Head of caudate nucleus (tissue), 42 donors: Measurements from ENCODE around the gene PNMA6F.
"Not testable (repeated sequence)": the region's sequence is repeated elsewhere in the genome, so short reads cannot be mapped to it uniquely, and the experiment has no call there.

ENCODE experiments used
- DNase-seq, 42 donors: peaks; one replicate each; pipeline versions ENCODE4 v3.0.0 to v3.0.0-alpha.2; 2020 to 2021; ENCODE audit warnings: mixed read lengths in 7 of 42
- intact Hi-C: fragments of 100-400 bp; cut with DNase I; formaldehyde crosslinking; loops from one replicate; pipeline ENCODE4 v1.15.0; 2022

Gene PNMA6F

GRCh38 chrX:153336988-153337387 lies 15.4 kb upstream of the PNMA6F start:
- no peak for DNase-seq
- intact Hi-C loops = no loop called here

GRCh38 chrX:153336121-153336894 lies 14.7 kb upstream of the PNMA6F start:
- intact Hi-C loops = no loop called here
- peak in 1 of 42 donors; percentile 9 for DNase-seq

DNA sequence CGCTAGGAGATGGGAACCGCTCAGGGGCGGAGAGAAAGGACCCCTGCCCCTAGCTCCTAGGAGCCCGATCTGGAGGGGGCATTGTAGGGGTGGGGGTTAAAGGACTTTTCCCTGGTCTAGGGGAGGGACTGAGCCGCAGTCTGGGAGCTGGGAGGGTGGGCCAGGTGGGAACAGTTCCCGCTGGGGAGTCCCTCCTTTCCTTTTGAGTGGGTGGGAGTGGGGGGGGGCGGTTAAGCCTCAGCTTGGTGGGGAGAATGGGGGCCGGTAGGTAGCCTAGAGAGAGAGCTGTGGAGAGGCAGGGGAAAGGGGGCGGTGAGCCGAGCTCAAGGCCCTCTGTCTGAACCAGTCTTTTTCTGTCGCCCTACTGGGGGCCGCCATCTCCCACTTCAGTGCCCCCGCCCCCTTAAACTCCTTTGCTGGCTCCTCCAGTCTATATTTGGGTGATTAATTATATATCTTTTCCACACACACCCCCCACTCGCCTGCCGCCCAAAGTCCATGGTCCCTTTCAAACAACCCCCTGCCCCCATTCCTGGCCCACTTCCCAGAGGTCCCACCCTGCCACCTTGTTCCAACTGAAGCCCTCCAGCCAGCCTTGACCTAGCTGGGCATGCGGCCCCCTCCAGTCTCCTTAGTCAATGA lies 13.2 kb upstream of the PNMA6F start:
- peak in 1 of 42 donors; percentile 25 for DNase-seq
- intact Hi-C loops = no loop called here

GRCh38 chrX:153333821-153334653 lies 12.5 kb upstream of the PNMA6F start, which contains the start of gene ZNF275:
Gene ZNF275, plus strand, starts transcription at chrX:153334153. Its CDS starts 2,527 bp downstream, at chrX:153336680.
- DNase-seq = peak; percentile 34 to 90 (median 80)
- intact Hi-C loops = no loop called here

- intact Hi-C loops = no loop called here
These were observed 11.7 kb upstream of the PNMA6F start for GRCh38 chrX:153333266-153333665.

GRCh38 chrX:153327561-153327960 lies 6.0 kb upstream of the PNMA6F start:
- no peak for DNase-seq
- intact Hi-C loops = no loop called here

More at GRCh38 chrX:153333266-153333665, 11.7 kb upstream of the PNMA6F start:
- DNase-seq = no peak

DNA sequence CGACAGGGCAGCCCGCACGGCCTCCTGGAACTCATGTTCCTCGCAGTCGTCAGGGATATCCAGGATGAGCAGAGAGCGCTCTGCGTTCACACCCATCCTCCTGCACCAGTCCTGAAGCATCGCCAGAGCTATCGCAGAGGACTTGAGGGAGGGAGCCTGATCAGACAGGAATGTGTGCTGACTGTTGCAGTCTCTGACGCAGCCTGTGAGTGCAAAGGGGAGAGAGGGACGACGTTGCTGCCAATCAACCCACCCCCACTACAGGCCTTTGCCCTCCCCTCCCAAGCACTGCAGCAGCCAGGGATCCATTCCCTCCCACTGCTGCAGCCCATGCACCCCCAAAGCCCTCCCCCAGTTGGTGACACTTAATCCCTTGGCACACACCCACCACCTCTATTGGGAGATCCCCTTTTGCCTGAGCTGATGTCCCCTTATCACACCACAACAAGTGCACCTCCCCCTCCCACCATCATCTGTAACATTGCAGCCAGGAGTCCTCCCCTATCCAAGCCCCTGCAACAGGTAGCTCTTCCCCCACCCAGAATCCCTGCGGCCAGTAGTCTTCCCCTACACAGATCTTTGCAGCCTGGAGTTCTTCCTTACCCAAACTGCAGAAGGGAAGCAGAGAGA lies 897 bp downstream of the PNMA6F start:
- no peak for DNase-seq
- intact Hi-C loops = no loop called here

DNA sequence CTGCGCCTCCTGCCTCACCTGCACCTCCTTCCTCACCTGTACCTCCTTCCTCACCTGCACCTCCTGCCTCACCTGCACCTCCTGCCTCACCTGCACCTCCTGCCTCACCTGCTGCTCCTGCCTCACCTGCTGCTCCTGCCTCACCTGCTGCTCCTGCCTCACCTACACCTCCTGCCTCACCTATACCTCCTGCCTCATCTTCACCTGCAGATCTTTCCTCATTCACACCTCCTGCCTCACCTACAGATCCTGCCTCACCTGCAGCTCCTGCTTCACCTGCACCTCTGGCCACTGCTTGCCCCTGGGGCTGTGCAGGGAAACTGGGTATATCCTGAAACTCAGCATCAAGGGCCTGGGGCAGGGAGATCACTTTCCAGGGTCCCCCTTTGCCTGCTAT lies 1.5 kb downstream of the PNMA6F start:
- not testable (repeated sequence) for DNase-seq

DNA sequence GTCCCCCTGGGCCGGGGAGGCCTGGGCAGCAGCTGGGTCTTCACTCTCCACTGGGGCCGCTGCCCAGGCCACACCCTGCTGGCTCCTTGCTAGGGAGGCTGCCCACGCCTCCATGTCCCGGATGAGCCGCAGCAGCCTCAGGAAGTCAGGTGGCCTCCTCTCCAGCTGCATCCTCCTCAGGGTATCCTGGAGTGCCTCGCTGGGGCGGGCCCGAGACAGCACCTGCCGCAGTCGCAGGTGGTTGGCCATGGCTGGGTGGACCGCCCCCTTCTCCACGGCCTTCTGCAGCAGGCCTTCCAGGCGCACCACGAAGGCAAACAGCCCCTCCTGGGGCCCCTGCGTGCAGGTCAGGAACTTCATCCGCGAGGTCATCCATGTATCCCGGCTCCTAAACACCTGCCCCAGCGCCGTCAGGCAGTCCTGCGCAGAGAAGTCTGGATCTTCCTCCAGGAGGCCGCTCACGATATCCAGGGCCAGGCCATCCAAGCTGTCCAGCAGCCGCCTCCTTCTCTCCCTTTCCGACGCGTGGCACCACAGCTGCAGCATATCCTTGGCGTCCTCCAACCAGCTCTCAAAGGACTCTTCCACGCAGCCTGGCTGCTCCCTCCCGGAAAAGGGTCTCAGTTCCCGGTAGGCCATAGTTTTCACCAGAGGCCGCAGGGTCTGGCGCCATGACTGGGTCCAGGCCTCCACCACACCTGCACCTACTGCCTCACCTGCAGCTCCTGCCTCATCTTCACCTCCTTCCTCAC lies 2.1 kb downstream of the PNMA6F start:
- DNase-seq = no peak
- intact Hi-C loops = no loop called here

More for the DNA sequence above, 1.5 kb downstream of the PNMA6F start:
- intact Hi-C loops = not testable (repeated sequence)

GRCh38 chrX:153318811-153319210 lies 2.8 kb downstream of the PNMA6F start:
- no peak for DNase-seq
- intact Hi-C loops = no loop called here

DNA sequence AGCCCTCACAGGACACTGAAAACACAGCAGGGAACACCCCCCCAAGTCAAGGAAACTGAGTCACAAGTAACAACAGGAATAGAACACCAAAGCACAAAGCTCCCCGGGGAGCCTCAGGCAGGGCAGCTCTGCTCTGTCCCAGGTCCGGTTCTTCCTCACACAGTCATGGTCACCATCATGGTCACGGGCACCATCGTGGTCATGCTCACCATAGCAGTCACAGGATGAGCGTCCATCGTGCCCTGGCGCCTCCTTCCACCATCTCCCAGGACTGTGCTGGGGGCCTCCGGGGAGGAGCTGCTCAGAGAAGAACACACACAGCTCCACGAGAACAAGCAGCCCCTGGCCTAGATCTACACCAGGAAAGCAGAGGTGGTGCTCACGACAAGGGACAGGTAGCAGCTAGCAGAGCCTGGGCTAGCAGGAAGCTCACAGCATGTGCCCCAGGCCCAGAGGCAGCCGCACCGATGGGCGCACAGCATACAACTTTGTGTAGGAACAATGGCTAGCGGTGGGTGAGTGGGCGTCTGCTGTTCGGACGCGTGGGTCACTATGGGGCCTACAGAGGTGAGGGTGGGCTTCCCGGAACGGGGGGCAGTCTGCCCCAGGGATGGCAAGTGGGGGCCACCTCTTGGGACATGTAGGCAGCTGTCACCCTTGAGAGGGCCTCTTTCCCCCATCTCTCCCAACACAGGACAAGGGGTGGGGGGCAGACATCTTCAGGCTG lies 3.4 kb downstream of the PNMA6F start:
- intact Hi-C loops = no loop called here
- DNase-seq = no peak

DNA sequence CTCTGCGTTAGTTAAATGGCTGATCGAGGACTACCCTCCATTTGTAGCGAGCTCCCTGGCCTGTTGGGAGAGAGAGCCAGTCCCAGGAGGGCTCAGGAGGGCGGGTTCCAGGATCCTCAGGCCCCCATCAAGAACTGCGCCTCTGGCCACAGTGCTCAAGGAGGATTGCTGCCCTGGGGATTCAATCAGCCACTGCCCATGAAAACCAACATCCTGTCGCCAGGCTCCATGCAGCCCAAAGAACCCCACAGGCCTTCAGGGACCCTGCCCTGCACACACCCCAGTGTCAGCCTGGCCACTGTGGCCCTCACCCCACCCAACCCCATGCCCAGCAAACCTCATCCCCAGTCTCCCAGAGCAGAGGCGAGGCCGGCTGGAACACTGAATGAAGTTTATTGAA lies 4.3 kb downstream of the PNMA6F start:
- no peak for DNase-seq
- intact Hi-C loops = no loop called here

- no peak for DNase-seq
- intact Hi-C loops = no loop called here
These were observed 8.7 kb downstream of the PNMA6F start for GRCh38 chrX:153312842-153313241.

GRCh38 chrX:153312041-153312440 lies 9.5 kb downstream of the PNMA6F start:
- no peak for DNase-seq
- intact Hi-C loops = no loop called here

GRCh38 chrX:153310901-153311300 lies 10.7 kb downstream of the PNMA6F start:
- no peak for DNase-seq
- intact Hi-C loops = no loop called here

GRCh38 chrX:153307276-153308178 lies 14.0 kb downstream of the PNMA6F start:
- DNase-seq = no peak
- intact Hi-C loops = no loop called here

DNA sequence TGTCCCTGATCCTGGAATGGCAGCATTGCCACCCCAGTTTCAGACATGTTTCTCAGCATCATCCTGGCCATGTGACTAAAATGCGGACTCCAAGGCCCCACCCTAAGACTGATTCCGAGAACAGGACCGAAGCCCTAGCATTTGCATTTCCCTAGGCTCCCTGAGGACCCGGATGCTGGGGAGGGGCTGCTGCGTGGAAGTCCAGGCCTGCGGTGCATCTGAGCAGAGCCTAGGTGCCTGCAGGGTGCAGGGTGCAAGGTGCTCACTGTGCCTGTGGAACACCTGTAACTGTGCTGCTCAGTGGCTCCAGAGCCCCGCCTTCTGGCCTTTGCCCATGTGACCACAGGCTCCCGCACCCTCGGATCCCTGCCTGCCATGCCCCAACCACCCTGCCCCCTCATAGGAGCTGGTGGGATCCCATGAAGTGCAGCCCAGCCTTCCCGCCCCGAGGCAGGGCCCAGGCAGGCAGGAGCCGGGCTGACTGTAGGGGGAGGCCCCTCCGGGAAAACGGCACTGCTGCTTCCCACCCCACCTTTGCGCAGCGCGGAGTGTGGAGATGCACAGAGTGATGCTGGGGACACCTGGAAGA lies 14.9 kb downstream of the PNMA6F start:
- no peak for DNase-seq
- intact Hi-C loops = no loop called here
